HG02885 (cell line): ENCODE results near the gene SAMD1.
"Not testable (repeated sequence)": the region's sequence is repeated elsewhere in the genome, so short reads cannot be mapped to it uniquely, and the experiment has no call there.

ENCODE experiments used
- ATAC-seq: cut with Tn5 transposase; IDR thresholded peaks from one replicate; pipeline ENCODE4 v1.9.1; 2021; ENCODE audit warnings: mild to moderate bottlenecking; ENCODE audit not compliant: unreplicated experiment, poor library complexity

Gene SAMD1

DNA sequence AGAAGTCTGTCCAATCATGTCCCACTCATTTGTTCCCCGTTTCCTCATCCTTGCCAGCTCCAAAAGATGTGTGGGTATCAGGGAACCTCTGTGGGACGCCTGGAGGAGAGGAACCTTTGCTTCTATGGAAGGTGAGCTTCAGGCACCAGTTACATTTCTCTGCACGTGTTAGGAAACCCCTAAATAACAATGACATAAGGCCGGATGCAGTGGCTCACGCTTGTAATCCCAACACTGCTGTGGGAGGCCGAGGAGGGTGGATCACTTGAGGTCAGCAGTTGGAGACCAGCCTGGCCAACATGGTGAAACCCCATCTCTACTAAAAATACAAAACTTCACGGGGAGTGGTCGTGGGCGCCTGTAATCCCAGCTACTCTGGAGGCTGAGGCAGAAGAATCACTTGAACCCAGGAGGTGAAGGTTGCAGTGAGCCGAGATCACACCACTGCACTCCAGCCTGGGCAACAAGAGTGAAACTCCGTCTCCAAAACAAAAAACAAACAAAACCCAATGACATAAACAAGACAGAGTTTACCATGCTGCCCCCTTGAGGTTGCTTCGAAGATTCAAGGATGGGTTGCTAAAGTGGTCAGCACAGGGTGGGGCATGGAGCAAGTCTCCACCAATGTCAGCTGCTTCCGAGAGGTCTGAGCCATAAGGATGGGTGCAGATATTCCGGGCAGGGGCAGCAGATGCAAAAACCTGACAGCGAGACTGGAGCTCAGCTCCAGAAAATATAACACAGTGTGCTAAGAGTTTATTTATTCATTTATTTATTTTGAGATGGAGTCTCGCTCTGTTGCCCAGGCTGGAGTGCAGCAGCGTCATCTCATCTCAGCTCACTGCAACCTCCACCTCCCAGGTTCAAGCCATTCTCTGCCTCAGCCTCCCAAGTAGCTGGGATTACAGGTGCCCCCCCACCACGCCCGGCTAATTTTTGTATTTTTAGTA lies 47.6 kb downstream of the SAMD1 start:
- not testable (repeated sequence) for ATAC-seq

- ATAC-seq: no peak
Observed at GRCh38 chr19:14039181-14039580, 51.4 kb downstream of the SAMD1 start.
